Tibial artery (tissue), 4 donors: ENCODE results near the gene SPTBN2.
"Not testable (repeated sequence)": the region's sequence is repeated elsewhere in the genome, so short reads cannot be mapped to it uniquely, and the experiment has no call there.

Experiments
- DNase-seq, 2 donors: peaks; one replicate each; pipeline ENCODE4 v3.0.0-alpha.2; 2019
- H3K27ac ChIP-seq, 2 donors: fragments of 200-600 bp; sonication (generic) in 1 of 2; 1 replicate in 1 of 2; 2 replicates in 1 of 2; pipeline ENCODE4 v1.5.1; 2018 to 2019; ENCODE audit warnings: mild to moderate bottlenecking in 1 of 2
- H3K27me3 ChIP-seq, 2 donors: fragments of 200-600 bp; sonication (generic) in 1 of 2; one replicate each; pipeline versions ENCODE4 v1.5.1 to v1.6.0; 2016 to 2019
- H3K36me3 ChIP-seq, 3 donors: fragments of 200-600 bp; sonication (generic) in 2 of 3; one replicate each; pipeline ENCODE4 v1.5.1; 2016 to 2019; ENCODE audit warnings: mild to moderate bottlenecking in 2 of 3
- H3K4me1 ChIP-seq, 4 donors: fragments of 200-600 bp; sonication (generic) in 2 of 4; 1 replicate in 3 of 4; 2 replicates in 1 of 4; pipeline ENCODE4 v1.5.1; 2016 to 2019
- H3K4me3 ChIP-seq, 2 donors: fragments of 200-600 bp; sonication (generic) in 1 of 2; 1 replicate in 1 of 2; 2 replicates in 1 of 2; pipeline ENCODE4 v1.5.1; 2018 to 2019; ENCODE audit warnings: mild to moderate bottlenecking in 2 of 2
- H3K9me3 ChIP-seq, 3 donors: fragments of 200-600 bp; sonication (generic) in 1 of 3; one replicate each; pipeline ENCODE4 v1.5.1; 2016 to 2019
- CTCF ChIP-seq, 2 experiments: fragments of 200-600 bp in 1 of 2; fragments of 450-650 bp in 1 of 2; IDR thresholded peaks; one replicate each; pipeline ENCODE4 v1.5.1; 2017 to 2019; ENCODE audit warnings: antibody characterized with exemption in 2 of 2, mild to moderate bottlenecking in 1 of 2, moderate library complexity in 1 of 2
- intact Hi-C: fragments of 100-400 bp; cut with DNase I; formaldehyde crosslinking; loops from one replicate; pipeline ENCODE4 v1.15.0; 2023; ENCODE audit warnings: low total_unique reads

Gene SPTBN2

GRCh38 chr11:66729447-66729846 lies 431 bp upstream of the SPTBN2 start:
- H3K4me1 ChIP-seq, result peaks cover 0 to 22% (median 11%) of the 10 kb centered on the region in 4 donors
- H3K27me3 ChIP-seq, result peaks cover 0 to 44% of the 10 kb centered on the region in 2 donors
- no peak for DNase-seq
- no peaks in the 10 kb centered on the region for H3K9me3 ChIP-seq
- no peak overlapping the region for H3K27ac ChIP-seq
- no peak for TF ChIP-seq CTCF (IDR thresholded peaks at IDR 0.05)
- H3K4me3 ChIP-seq, result no peak overlapping the region
- no peaks in the 10 kb centered on the region for H3K36me3 ChIP-seq
- intact Hi-C loops, result no loop called here

GRCh38 chr11:66728038-66728692 lies 851 bp downstream of the SPTBN2 start:
- H3K9me3 ChIP-seq, result no peaks in the 10 kb centered on the region
- DNase-seq, result no peak
- H3K27ac ChIP-seq, result no peak overlapping the region
- peaks cover 0 to 44% of the 10 kb centered on the region in 2 donors for H3K27me3 ChIP-seq
- intact Hi-C loops, result no loop called here
- peak overlapping the region; percentile 50 to 61 for H3K4me3 ChIP-seq
- H3K4me1 ChIP-seq, result peaks cover 0 to 22% (median 11%) of the 10 kb centered on the region in 4 donors
- TF ChIP-seq CTCF (IDR thresholded peaks at IDR 0.05), result no peak
- no peaks in the 10 kb centered on the region for H3K36me3 ChIP-seq

GRCh38 chr11:66727282-66728037 lies 1.6 kb downstream of the SPTBN2 start:
- Histone ChIP-seq H3K4me3 (peak overlapping the region; percentile 50 to 61), H3K9me3 (no peaks in the 10 kb centered on the region), H3K4me1 (peaks cover 0 to 22% (median 11%) of the 10 kb centered on the region in 4 donors), H3K27me3 (peaks cover 0 to 44% of the 10 kb centered on the region in 2 donors), H3K27ac (no peak overlapping the region), H3K36me3 (no peaks in the 10 kb centered on the region)
- no peak for DNase-seq
- TF ChIP-seq CTCF (IDR thresholded peaks at IDR 0.05), result no peak
- intact Hi-C loops, result no loop called here

GRCh38 chr11:66725647-66726046 lies 3.4 kb downstream of the SPTBN2 start:
- no peak for DNase-seq
- Histone ChIP-seq H3K27me3 (peaks cover 0 to 52% of the 10 kb centered on the region in 2 donors), H3K4me3 (no peak overlapping the region), H3K9me3 (no peaks in the 10 kb centered on the region), H3K4me1 (peaks cover 0 to 22% (median 11%) of the 10 kb centered on the region in 4 donors), H3K27ac (no peak overlapping the region), H3K36me3 (no peaks in the 10 kb centered on the region)
- TF ChIP-seq CTCF (IDR thresholded peaks at IDR 0.05), result no peak
- intact Hi-C loops, result no loop called here

- Histone ChIP-seq H3K4me3 (no peak overlapping the region), H3K36me3 (no peaks in the 10 kb centered on the region), H3K4me1 (peaks cover 0 to 22% (median 11%) of the 10 kb centered on the region in 4 donors), H3K9me3 (no peaks in the 10 kb centered on the region), H3K27ac (no peak overlapping the region), H3K27me3 (peaks cover 0 to 57% of the 10 kb centered on the region in 2 donors)
- intact Hi-C loops, result no loop called here
- no peak for DNase-seq
- no peak for TF ChIP-seq CTCF (IDR thresholded peaks at IDR 0.05)
These were observed 3.9 kb downstream of the SPTBN2 start for GRCh38 chr11:66725114-66725513.

- peaks cover 0 to 59% of the 10 kb centered on the region in 2 donors for H3K27me3 ChIP-seq
These were observed 4.8 kb downstream of the SPTBN2 start for GRCh38 chr11:66724167-66724566.

More at GRCh38 chr11:66724167-66724566, 4.8 kb downstream of the SPTBN2 start:
- intact Hi-C loops, H3K27ac ChIP-seq, H3K4me3 ChIP-seq, H3K9me3 ChIP-seq, H3K36me3 ChIP-seq, DNase-seq: not testable (repeated sequence)
- peaks cover 0 to 22% (median 11%) of the 10 kb centered on the region in 4 donors for H3K4me1 ChIP-seq
